ENCODE data around the gene PRKN.

PRKN gene

GRCh38 chr6:161487217-161487531 lies 1240.4 kb downstream of the PRKN start:
- DNase-seq (ENCODE audit: low spot score), result no peak

- peak; percentile 63 for DNase-seq (ENCODE audit: low spot score)
Measured at GRCh38 chr6:161486361-161487216, 1241.0 kb downstream of the PRKN start.

DNA sequence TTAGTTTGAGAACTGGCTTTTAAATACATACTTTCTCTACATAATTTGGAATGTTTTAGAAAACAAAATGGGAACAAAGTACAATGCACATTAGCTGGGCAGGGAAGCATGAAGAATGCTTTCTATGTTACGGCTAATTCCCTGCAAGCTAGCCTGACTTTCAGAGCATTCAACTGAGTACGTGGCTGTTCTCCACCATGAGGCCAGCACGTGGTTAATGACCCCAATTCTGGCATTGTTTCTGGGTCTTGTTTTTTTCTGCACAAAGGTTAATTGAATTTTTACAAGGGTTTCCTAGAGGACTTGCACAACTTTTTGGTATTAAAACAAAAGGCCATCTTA lies 1245.1 kb downstream of the PRKN start:
- DNase-seq (ENCODE audit: low spot score), result no peak

- DNase-seq (ENCODE audit: low spot score), result no peak
Measured at GRCh38 chr6:161481786-161482516, 1245.6 kb downstream of the PRKN start.

DNA sequence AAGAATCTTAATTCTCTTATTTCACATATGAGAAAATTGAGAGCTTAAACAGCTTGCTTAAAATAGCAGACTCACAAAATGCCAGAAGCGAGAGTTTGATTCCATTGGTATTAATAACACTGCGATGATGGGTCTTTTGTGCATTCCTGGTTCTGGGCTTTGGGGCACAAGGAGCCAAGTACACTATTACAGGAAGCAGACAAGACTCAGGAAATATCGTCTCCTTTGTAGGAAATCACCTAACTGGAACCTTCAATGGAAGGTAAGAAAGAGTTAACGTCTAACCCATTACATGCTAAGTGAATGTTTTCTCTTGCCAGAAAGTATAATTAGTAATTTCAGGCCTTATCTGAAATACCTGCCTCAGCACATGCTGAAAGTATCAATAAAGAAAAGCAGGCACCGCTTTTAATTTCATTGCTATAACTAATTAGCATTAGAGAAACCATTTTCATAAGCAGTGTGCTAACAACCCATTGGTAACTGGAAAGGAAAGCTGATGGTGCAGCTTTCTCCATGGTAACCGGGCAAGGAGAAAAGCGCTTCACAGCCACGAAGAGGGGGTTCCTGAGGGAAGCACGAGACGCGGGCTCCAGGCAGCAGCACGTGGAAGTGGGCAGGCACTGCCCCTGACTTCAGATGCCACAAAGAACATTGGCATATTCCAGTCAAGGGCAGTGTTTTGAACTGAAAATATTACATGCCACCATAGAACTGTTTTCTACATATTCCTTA lies 1247.0 kb downstream of the PRKN start:
- no peak for DNase-seq (ENCODE audit: low spot score)

DNA sequence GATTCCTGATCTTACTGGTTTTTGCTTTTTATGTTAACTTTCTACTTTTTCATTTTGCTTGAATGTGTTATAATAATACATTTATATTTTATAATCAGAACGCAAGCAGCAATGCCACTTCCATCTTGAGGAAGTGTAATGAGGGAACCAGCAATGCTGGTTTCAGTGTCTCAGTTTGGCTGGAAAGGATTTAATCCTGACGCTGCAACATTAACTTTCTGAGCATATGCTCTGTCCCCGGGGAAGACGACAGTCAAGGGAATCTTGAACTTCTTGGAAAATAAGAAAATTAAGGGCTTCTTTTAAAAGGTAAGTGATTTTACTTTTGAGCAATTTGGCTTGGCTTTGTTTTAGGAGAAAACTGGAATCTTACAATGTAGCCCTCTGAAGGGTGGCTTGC lies 1248.2 kb downstream of the PRKN start:
- DNase-seq (ENCODE audit: low spot score), result no peak

GRCh38 chr6:161477876-161478425 lies 1249.6 kb downstream of the PRKN start:
- DNase-seq (ENCODE audit: low spot score), result no peak

GRCh38 chr6:161476711-161477110 lies 1250.9 kb downstream of the PRKN start:
- no peak for DNase-seq (ENCODE audit: low spot score)

DNA sequence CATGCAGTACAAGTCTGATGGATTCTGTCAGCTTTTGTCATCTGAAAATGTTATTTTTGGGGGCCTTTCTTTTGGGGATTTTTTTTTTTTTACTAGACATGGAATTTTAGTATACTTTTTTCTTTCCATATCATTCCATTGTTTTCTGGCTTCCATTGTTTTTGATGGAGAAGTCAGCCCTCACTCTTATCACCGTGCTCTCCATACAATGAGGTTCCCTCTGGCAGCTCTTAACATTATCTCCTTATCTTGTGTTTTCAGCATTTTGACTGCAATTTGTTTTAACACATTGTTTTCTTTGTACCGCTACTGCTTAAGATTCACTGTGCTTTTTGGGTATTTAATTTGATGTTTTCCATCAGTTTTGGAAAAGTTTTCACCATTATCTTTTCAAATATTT lies 1262.2 kb downstream of the PRKN start:
- no peak for DNase-seq (ENCODE audit: low spot score)

- no peak for DNase-seq (ENCODE audit: low spot score)
Measured at GRCh38 chr6:161463071-161463470, 1264.5 kb downstream of the PRKN start.

GRCh38 chr6:161462148-161462547 lies 1265.4 kb downstream of the PRKN start:
- DNase-seq (ENCODE audit: low spot score), result no peak

DNA sequence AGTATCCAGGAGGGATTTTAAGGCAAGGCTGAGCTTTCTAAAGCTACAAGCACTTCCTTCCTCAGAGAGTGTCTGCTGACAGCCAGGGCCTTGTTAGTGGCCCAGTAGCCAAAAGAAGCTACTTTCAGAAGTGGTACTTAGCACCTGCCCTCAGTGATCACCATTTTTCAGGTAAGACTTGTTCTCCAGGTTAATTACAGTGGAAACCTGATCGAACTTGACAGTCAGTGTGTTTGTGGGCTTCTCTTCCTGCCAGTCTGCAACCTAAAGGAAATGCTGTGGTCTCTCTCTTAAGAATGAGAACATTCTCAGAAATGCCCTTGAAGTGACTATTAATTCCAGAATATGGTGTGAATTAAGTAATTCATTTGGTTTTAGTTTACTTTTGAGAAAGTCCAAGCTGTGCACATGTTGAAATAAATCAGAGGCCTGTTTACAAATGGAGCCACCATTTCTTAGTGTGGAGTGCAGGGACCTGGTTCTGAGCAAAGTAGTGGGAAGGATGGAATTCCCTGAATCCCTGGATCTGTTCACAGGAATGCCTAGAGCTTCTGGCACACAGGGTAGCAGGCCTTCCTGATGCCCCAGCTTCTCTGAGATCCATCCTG lies 1268.5 kb downstream of the PRKN start:
- DNase-seq (ENCODE audit: low spot score), result peak; percentile 43

DNA sequence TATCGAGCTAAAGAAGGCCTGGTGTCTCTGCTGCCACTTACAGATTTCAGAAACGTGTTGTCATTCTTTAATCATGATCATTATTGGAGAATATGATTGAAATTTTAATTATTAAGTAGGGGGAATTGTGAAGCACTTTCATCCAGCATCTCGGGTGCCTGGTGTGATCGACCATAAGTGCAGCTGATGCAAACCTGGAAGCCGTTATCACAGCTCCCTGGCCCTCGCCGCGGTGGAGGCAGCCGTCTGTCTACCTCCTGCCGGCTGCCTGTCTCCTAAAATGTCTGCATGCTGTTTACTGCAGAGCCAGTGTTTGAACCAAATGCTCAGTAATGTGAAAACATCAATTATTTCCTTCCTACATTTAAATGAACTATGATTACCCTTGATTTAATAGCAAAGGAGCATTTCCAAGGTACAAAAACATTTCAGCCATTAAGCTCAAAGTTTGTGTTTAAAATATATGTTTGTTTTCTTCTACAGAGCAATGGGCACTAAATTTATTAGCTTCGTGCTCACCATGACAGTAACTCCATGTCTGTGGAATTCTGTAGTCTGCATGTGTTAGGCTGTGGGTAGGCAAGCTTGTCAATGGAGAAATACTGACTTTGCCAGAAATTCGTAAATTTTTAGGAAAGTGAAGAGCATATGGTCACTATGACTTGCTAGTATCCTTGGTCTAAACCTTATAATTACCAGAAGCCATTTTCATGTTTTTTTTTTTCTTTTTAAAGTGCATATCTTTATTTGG lies 1269.2 kb downstream of the PRKN start:
- DNase-seq (ENCODE audit: low spot score), result no peak

DNA sequence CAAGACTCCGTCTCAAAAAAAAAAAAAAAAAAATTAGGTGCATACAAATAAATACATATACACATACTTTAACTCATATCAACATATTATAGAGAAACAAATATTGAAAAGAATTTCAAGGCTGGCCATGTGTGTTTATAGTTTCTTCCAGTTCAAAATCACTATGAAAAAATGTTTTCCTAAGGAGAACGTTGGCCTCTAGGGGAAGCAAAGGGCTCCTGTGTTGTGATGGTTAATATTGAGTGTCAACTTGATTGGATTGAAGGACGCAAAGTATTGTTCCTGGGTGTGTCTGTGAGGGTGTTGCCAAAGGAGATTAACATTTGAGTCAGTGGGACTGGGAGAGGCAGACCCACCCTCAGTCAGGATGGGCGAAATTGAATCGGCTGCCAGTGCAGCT lies 1271.7 kb downstream of the PRKN start:
- no peak for DNase-seq (ENCODE audit: low spot score)

- no peak for DNase-seq (ENCODE audit: low spot score)
Measured at GRCh38 chr6:161453558-161453957, 1274.0 kb downstream of the PRKN start.

GRCh38 chr6:161452241-161452640 lies 1275.3 kb downstream of the PRKN start:
- no peak for DNase-seq (ENCODE audit: low spot score)

DNA sequence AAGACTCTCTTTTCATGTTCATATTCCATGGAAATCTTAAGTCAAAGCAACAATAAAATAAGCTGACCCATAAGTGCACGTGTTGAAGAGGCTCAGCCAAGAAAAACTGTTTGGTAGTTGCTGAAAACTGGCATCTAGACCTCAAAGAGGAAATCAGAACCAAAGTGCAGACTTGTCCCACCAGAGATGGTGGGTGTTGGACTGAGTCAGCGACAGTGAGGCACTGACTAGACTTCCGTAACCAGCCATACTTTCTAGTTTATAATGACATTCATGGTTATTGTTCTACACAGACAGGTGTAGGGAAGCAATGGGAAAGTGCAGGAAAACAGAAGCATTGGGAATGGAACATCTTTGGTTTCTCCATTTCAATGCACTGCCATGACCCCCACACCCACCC lies 1278.0 kb downstream of the PRKN start:
- DNase-seq (ENCODE audit: low spot score), result no peak

GRCh38 chr6:161446949-161447348 lies 1280.6 kb downstream of the PRKN start:
- no peak for DNase-seq (ENCODE audit: low spot score)

GRCh38 chr6:161446296-161446925 lies 1281.2 kb downstream of the PRKN start:
- DNase-seq (ENCODE audit: low spot score), result no peak

DNA sequence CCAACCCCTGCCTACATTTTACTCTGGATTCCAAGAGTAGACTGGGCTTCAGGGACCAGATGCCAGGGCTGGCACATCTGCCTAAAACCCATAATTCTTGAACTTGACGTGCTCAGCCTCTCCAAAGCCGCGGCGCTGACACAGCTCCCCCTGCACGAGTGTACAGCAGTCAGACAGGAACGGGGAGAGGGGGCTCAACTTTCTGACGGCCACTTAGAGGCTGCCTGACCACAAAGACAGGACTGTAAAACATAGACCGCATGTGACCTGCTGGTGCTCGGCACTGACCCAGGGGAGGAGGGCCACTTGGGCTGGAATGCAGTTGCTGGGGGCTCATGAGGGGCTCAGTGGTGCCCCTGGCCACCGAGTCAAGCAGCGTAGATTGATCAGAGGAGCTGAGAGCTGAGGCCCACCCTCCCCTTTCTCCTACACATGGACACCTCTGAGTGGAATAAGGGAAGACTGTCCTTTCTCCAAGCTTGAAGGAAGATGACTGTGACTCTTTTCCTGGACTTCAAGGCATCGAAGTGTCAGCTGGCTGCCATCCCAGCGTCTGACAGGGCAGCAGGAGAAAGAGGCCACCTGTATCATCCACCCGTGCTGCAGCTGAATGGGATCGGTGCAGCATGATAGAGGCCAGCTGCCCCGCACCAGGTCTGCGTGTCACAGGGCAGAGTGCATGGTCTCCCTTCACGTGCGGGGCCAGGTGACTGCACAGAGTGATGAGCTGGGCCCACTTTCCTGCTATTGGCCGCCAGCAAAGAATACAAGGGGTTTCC lies 1282.4 kb downstream of the PRKN start:
- DNase-seq (ENCODE audit: low spot score), result peak; percentile 47
